ENCODE data around the gene MYO1D. TPM values are rescaled to one million over a fixed set of nuclear protein-coding genes. Genes with fewer than 3 reads are reported as not detected.

The MYO1D gene
- total RNA-seq, 1 donor from 2014 or later, result 73.3 TPM

GRCh38 chr17:32820440-32820839 is 56.5 kb downstream of the MYO1D start:
- no peak for TF ChIP-seq CTCF (IDR thresholded peaks at IDR 0.05)
- DNase-seq (no peak), ATAC-seq (no peak)
- H3K27ac ChIP-seq, result no peak overlapping the region
- intact Hi-C loops (cut with DNase I), result no loop called here
- no peak overlapping the region for H3K4me3 ChIP-seq
- no peaks in the 10 kb centered on the region for H3K9me3 ChIP-seq
- peaks cover 6% of the 10 kb centered on the region for H3K4me1 ChIP-seq
- no peaks in the 10 kb centered on the region for H3K27me3 ChIP-seq
- no peaks in the 10 kb centered on the region for H3K36me3 ChIP-seq

- Histone ChIP-seq H3K27ac (peak overlapping the region; percentile 32), H3K27me3 (no peaks in the 10 kb centered on the region), H3K9me3 (no peaks in the 10 kb centered on the region), H3K36me3 (no peaks in the 10 kb centered on the region), H3K4me1 (peaks cover 5% of the 10 kb centered on the region), H3K4me3 (no peak overlapping the region)
- DNase-seq (no peak), ATAC-seq (no peak)
- intact Hi-C loops (cut with DNase I), result no loop called here
- TF ChIP-seq CTCF (IDR thresholded peaks at IDR 0.05), result no peak
Measured at GRCh38 chr17:32819787-32820186, 57.1 kb downstream of the MYO1D start.

GRCh38 chr17:32819035-32819434 is 57.9 kb downstream of the MYO1D start:
- Histone ChIP-seq H3K9me3 (no peaks in the 10 kb centered on the region), H3K4me3 (no peak overlapping the region), H3K27ac (peak overlapping the region; percentile 32), H3K36me3 (no peaks in the 10 kb centered on the region), H3K27me3 (no peaks in the 10 kb centered on the region), H3K4me1 (no peaks in the 10 kb centered on the region)
- intact Hi-C loops (cut with DNase I), result no loop called here
- no peak for TF ChIP-seq CTCF (IDR thresholded peaks at IDR 0.05)
- DNase-seq, result no peak
- ATAC-seq, result no peak

- H3K36me3 ChIP-seq, result no peaks in the 10 kb centered on the region
- H3K27me3 ChIP-seq, result no peaks in the 10 kb centered on the region
- no peak overlapping the region for H3K27ac ChIP-seq
- H3K4me3 ChIP-seq, result no peak overlapping the region
- ATAC-seq (no peak), DNase-seq (no peak)
- H3K4me1 ChIP-seq, result no peaks in the 10 kb centered on the region
- intact Hi-C loops (cut with DNase I), result no loop called here
- TF ChIP-seq CTCF (IDR thresholded peaks at IDR 0.05), result no peak
- no peaks in the 10 kb centered on the region for H3K9me3 ChIP-seq
Measured at GRCh38 chr17:32815460-32815859, 61.5 kb downstream of the MYO1D start.

- no peak for ATAC-seq
- TF ChIP-seq CTCF (IDR thresholded peaks at IDR 0.05), result no peak
- H3K4me1 ChIP-seq, result no peaks in the 10 kb centered on the region
Measured at GRCh38 chr17:32814836-32815235, 62.1 kb downstream of the MYO1D start.

GRCh38 chr17:32813021-32813420 is 63.9 kb downstream of the MYO1D start:
- Histone ChIP-seq H3K9me3 (no peaks in the 10 kb centered on the region), H3K36me3 (no peaks in the 10 kb centered on the region), H3K4me1 (no peaks in the 10 kb centered on the region), H3K4me3 (no peak overlapping the region), H3K27ac (no peak overlapping the region), H3K27me3 (no peaks in the 10 kb centered on the region)
- ATAC-seq, result no peak
- no peak for DNase-seq
- intact Hi-C loops (cut with DNase I), result no loop called here
- TF ChIP-seq CTCF (IDR thresholded peaks at IDR 0.05), result no peak

More at GRCh38 chr17:32814836-32815235, 62.1 kb downstream of the MYO1D start:
- Histone ChIP-seq H3K4me3 (no peak overlapping the region), H3K27me3 (no peaks in the 10 kb centered on the region), H3K27ac (no peak overlapping the region), H3K9me3 (no peaks in the 10 kb centered on the region), H3K36me3 (no peaks in the 10 kb centered on the region)
- intact Hi-C loops (cut with DNase I), result no loop called here
- no peak for DNase-seq

Data from upper lobe of right lung (tissue), 1 donor.